HFFc6 (cell line): ENCODE results near the gene IQCK. TPM values are rescaled to one million over a fixed set of nuclear protein-coding genes. Genes with fewer than 3 reads are reported as not detected.

ENCODE experiments used
- DNase-seq: peaks from one replicate; pipeline ENCODE4 v3.0.0-alpha.2; 2018
- H3K27ac Mint-ChIP-seq: 2 replicates; pipeline ENCODE4 v1.8.0; 2020; ENCODE audit warnings: mild to moderate bottlenecking, mixed read lengths
- H3K27me3 Mint-ChIP-seq: 2 replicates; pipeline ENCODE4 v1.8.0; 2021; ENCODE audit warnings: mild to moderate bottlenecking, moderate library complexity, mixed read lengths; ENCODE audit not compliant: insufficient read depth
- H3K36me3 Mint-ChIP-seq: 2 replicates; pipeline ENCODE4 v1.8.0; 2021; ENCODE audit warnings: low read depth, mixed read lengths
- H3K4me1 Mint-ChIP-seq: 2 replicates; pipeline ENCODE4 v1.8.0; 2020; ENCODE audit warnings: low read depth, mixed read lengths
- H3K4me3 Mint-ChIP-seq: 2 replicates; pipeline ENCODE4 v1.8.0; 2020; ENCODE audit warnings: mild to moderate bottlenecking, moderate library complexity, mixed read lengths
- H3K9me3 Mint-ChIP-seq: 2 replicates; pipeline ENCODE4 v1.8.0; 2020; ENCODE audit warnings: mild to moderate bottlenecking, mixed read lengths
- CTCF ChIP-seq: fragments of 200-600 bp; sonication (generic); IDR thresholded peaks from 2 replicates; pipeline ENCODE4 v1.5.0; 2021; ENCODE audit warnings: antibody characterized with exemption, mild to moderate bottlenecking
- total RNA-seq, 6 experiments: library from RNA; stranded (reverse); fragmentation: NEBNext Ultra II Directional; extraction: Animal tissue kit (Norgen Biotek cat#: 25700); gene quantifications; 2 replicates in 1 of 6; 3 replicates in 5 of 6; pipeline ENCODE4 v1.2.3, GENCODE V29; 2021

IQCK gene
- total RNA-seq, 6 experiments from 2014 or later: 2.2 to 5.0 (median 2.8) TPM

- H3K27ac Mint-ChIP-seq: no peak overlapping the region
- no peak for DNase-seq
- peaks cover 8% of the 10 kb centered on the region; the same call in 1 of the 2 replicates for H3K4me1 Mint-ChIP-seq
- no peak overlapping the region for H3K4me3 Mint-ChIP-seq
- peaks cover 42% of the 10 kb centered on the region for H3K36me3 Mint-ChIP-seq
- peaks cover 6% of the 10 kb centered on the region; the same call in 1 of the 2 replicates for H3K9me3 Mint-ChIP-seq
- no peaks in the 10 kb centered on the region; the same call in none of the 2 replicates for H3K27me3 Mint-ChIP-seq
- TF ChIP-seq CTCF: no peak
Observed at GRCh38 chr16:19688396-19689024, 29.6 kb upstream of the IQCK start.

GRCh38 chr16:19689342-19689741 lies 28.7 kb upstream of the IQCK start:
- no peak for DNase-seq
- no peak for TF ChIP-seq CTCF
- Mint-ChIP-seq H3K4me3 (no peak overlapping the region), H3K9me3 (peaks cover 6% of the 10 kb centered on the region; the same call in 1 of the 2 replicates), H3K4me1 (peaks cover 8% of the 10 kb centered on the region; the same call in 1 of the 2 replicates), H3K36me3 (peaks cover 36% of the 10 kb centered on the region), H3K27me3 (no peaks in the 10 kb centered on the region; the same call in none of the 2 replicates), H3K27ac (no peak overlapping the region)

- H3K9me3 Mint-ChIP-seq: peaks cover 3% of the 10 kb centered on the region; the same call in 1 of the 2 replicates
- H3K4me1 Mint-ChIP-seq: peaks cover 8% of the 10 kb centered on the region; the same call in 1 of the 2 replicates
Observed at GRCh38 chr16:19690196-19690595, 27.9 kb upstream of the IQCK start.

GRCh38 chr16:19691161-19691711 lies 26.8 kb upstream of the IQCK start:
- no peaks in the 10 kb centered on the region for H3K9me3 Mint-ChIP-seq
- H3K4me1 Mint-ChIP-seq: peaks cover 12% of the 10 kb centered on the region
- H3K27me3 Mint-ChIP-seq: peaks cover 1% of the 10 kb centered on the region
- no peak for TF ChIP-seq CTCF
- peaks cover 19% of the 10 kb centered on the region for H3K36me3 Mint-ChIP-seq
- H3K4me3 Mint-ChIP-seq: no peak overlapping the region
- peak overlapping the region; percentile 52 for H3K27ac Mint-ChIP-seq
- DNase-seq: no peak

More at GRCh38 chr16:19690196-19690595, 27.9 kb upstream of the IQCK start:
- DNase-seq: no peak
- peaks cover 27% of the 10 kb centered on the region for H3K36me3 Mint-ChIP-seq
- no peaks in the 10 kb centered on the region; the same call in none of the 2 replicates for H3K27me3 Mint-ChIP-seq
- H3K4me3 Mint-ChIP-seq: no peak overlapping the region
- H3K27ac Mint-ChIP-seq: no peak overlapping the region
- no peak for TF ChIP-seq CTCF

GRCh38 chr16:19694989-19695388 lies 23.1 kb upstream of the IQCK start:
- Mint-ChIP-seq H3K4me1 (peaks cover 41% of the 10 kb centered on the region), H3K9me3 (no peaks in the 10 kb centered on the region), H3K36me3 (peaks cover 19% of the 10 kb centered on the region), H3K27me3 (peaks cover 7% of the 10 kb centered on the region), H3K4me3 (no peak overlapping the region), H3K27ac (no peak overlapping the region)
- DNase-seq: no peak
- TF ChIP-seq CTCF: no peak
